HepG2 (cell line): Measurements from ENCODE around the gene TMEM9B. TPM values are rescaled to one million over a fixed set of nuclear protein-coding genes. Genes with fewer than 3 reads are reported as not detected.

Experiments
- ADNP ChIP-seq: sonication (generic); formaldehyde crosslinking; IDR thresholded peaks from 2 replicates; pipeline ENCODE4 v1.4.0; 2020; ENCODE audit warnings: missing genetic modification reagents
- ARID3A ChIP-seq: IDR thresholded peaks from 2 replicates; pipeline ENCODE4 v1.6.1; 2012; ENCODE audit warnings: low read depth, low read length, improper control_type of control experiment
- ESRRA ChIP-seq: sonication (generic); formaldehyde crosslinking; IDR thresholded peaks from 2 replicates; pipeline ENCODE4 v1.5.1; 2020; ENCODE audit warnings: mild to moderate bottlenecking, low read depth, missing genetic modification reagents
- KLF9 ChIP-seq: IDR thresholded peaks from 2 replicates; pipeline ENCODE4 v1.6.1; 2016; ENCODE audit warnings: low read depth
- PRDM4 ChIP-seq: sonication (generic); formaldehyde crosslinking; IDR thresholded peaks from 2 replicates; pipeline ENCODE4 v1.9.0; 2021; ENCODE audit warnings: missing genetic modification reagents, borderline replicate concordance
- SALL1 ChIP-seq: sonication (generic); formaldehyde crosslinking; IDR thresholded peaks from 2 replicates; pipeline ENCODE4 v1.8.0; 2022; ENCODE audit warnings: mild to moderate bottlenecking, missing genetic modification reagents
- SNAPC5 ChIP-seq: sonication (generic); formaldehyde crosslinking; IDR thresholded peaks from 2 replicates; pipeline ENCODE4 v1.8.1; 2023; ENCODE audit warnings: mild to moderate bottlenecking, missing genetic modification reagents, borderline replicate concordance
- THAP8 ChIP-seq: sonication (generic); formaldehyde crosslinking; IDR thresholded peaks from 2 replicates; pipeline ENCODE4 v1.5.1; 2020; ENCODE audit warnings: missing genetic modification reagents, mild to moderate bottlenecking, borderline replicate concordance
- ZNF614 ChIP-seq: IDR thresholded peaks from 2 replicates; pipeline ENCODE4 v1.6.1; 2018; ENCODE audit warnings: missing biosample characterization, missing genetic modification reagents, inconsistent platforms, borderline replicate concordance
- ZNF646 ChIP-seq: sonication (generic); formaldehyde crosslinking; IDR thresholded peaks from 2 replicates; pipeline ENCODE4 v1.9.0; 2021; ENCODE audit warnings: mild to moderate bottlenecking, missing genetic modification reagents
- polyA plus RNA-seq, 8 experiments: library from polyadenylated mRNA; depleted of rRNA in 3 of 8; stranded (reverse) in 7 of 8; unstranded in 1 of 8; fragments of >200 nt; fragmentation: Illumina TruSeq in 4 of 8; extraction: Trizol in 4 of 8; gene quantifications; 2 replicates each; pipeline versions ENCODE4 v1.2.1 to v1.2.3, GENCODE V29; 2011 to 2016; ENCODE audit warnings: low read depth in 4 of 8, missing spikeins in 1 of 8, mixed read lengths in 1 of 8; ENCODE audit not compliant: insufficient read depth in 1 of 8
- total RNA-seq, 5 experiments: library from RNA; depleted of rRNA; stranded (reverse); fragments of >200 nt; fragmentation: Illumina TruSeq; extraction: Trizol; gene quantifications; 2 replicates each; pipeline ENCODE4 v1.2.3, GENCODE V29; 2016; ENCODE audit warnings: low read depth in 1 of 5

The TMEM9B gene
- total and polyA plus RNA-seq, 2 of the 13 experiments (the other 11 are each of a cell fraction or from before 2014, with no cell fraction given), result 12.4 to 20.8 TPM

- TF ChIP-seq ZNF646 (CRISPR knock-in tag) (no peak), ESRRA (no peak), ARID3A (no peak), ADNP (CRISPR knock-in tag) (no peak), THAP8 (CRISPR knock-in tag) (no peak), SNAPC5 (CRISPR knock-in tag) (no peak), PRDM4 (CRISPR knock-in tag) (no peak), SALL1 (CRISPR knock-in tag) (no peak), ZNF614 (CRISPR knock-in tag) (no peak), KLF9 (CRISPR knock-in tag) (no peak)
Observed at GRCh38 chr11:9001736-9002135, 37.5 kb upstream of the TMEM9B start (continued).
